Stimulated activated CD4-positive, alpha-beta T cell treated with anti-CD3 and anti-CD28 coated beads, Interleukin-4, amount 100 ng/mL, for 1 hour (primary cell): ENCODE results near the gene CD48.
A peak's percentile ranks its signal among the peaks of the same experiment; 100 is the strongest.
"Not testable (repeated sequence)": the region's sequence is repeated elsewhere in the genome, so short reads cannot be mapped to it uniquely, and the experiment has no call there.

ENCODE experiments used
- DNase-seq: peaks from one replicate; pipeline ENCODE4 v3.0.0-alpha.2; 2020

Gene CD48

GRCh38 chr1:160674415-160674814, 37.2 kb downstream of the CD48 start:
- no peak for DNase-seq

- DNase-seq: peak; percentile 17
Measured at GRCh38 chr1:160672789-160673695, 38.6 kb downstream of the CD48 start.

GRCh38 chr1:160671603-160672517, 39.8 kb downstream of the CD48 start:
- no peak for DNase-seq

- DNase-seq: no peak
Measured at GRCh38 chr1:160670701-160671100, 40.9 kb downstream of the CD48 start.

GRCh38 chr1:160669802-160670201, 41.8 kb downstream of the CD48 start:
- DNase-seq: no peak

- no peak for DNase-seq
Measured at GRCh38 chr1:160669276-160669675, 42.3 kb downstream of the CD48 start.

- no peak for DNase-seq
Measured at GRCh38 chr1:160667896-160668295, 43.7 kb downstream of the CD48 start.

- no peak for DNase-seq
Measured at GRCh38 chr1:160666079-160666442, 45.6 kb downstream of the CD48 start.

- no peak for DNase-seq
Measured at GRCh38 chr1:160665330-160666078, 46.1 kb downstream of the CD48 start.

- no peak for DNase-seq
Measured at GRCh38 chr1:160664573-160665051, 47.0 kb downstream of the CD48 start.

- DNase-seq: no peak
Measured at GRCh38 chr1:160662910-160663309, 48.7 kb downstream of the CD48 start.

- DNase-seq: no peak
Measured at GRCh38 chr1:160659566-160659965, 52.1 kb downstream of the CD48 start.

GRCh38 chr1:160658814-160659193, 52.8 kb downstream of the CD48 start:
- DNase-seq: no peak

- DNase-seq: no peak
Measured at GRCh38 chr1:160658162-160658813, 53.3 kb downstream of the CD48 start.

- no peak for DNase-seq
Measured at GRCh38 chr1:160657250-160657781, 54.3 kb downstream of the CD48 start.

- no peak for DNase-seq
Measured at GRCh38 chr1:160656737-160657136, 54.9 kb downstream of the CD48 start.

GRCh38 chr1:160653620-160654016, 58.0 kb downstream of the CD48 start:
- no peak for DNase-seq

GRCh38 chr1:160652924-160653619, 58.5 kb downstream of the CD48 start:
- DNase-seq: no peak

- DNase-seq: not testable (repeated sequence)
Measured at GRCh38 chr1:160652065-160652641, 59.5 kb downstream of the CD48 start.

GRCh38 chr1:160651433-160652064, 60.1 kb downstream of the CD48 start:
- no peak for DNase-seq

GRCh38 chr1:160647329-160647720, 64.3 kb downstream of the CD48 start:
- no peak for DNase-seq
